ENCODE data around the gene CSF2.
A peak's percentile ranks its signal among the peaks of the same experiment; 100 is the strongest.
"Not testable (repeated sequence)": the region's sequence is repeated elsewhere in the genome, so short reads cannot be mapped to it uniquely, and the experiment has no call there.

Gene CSF2

DNA sequence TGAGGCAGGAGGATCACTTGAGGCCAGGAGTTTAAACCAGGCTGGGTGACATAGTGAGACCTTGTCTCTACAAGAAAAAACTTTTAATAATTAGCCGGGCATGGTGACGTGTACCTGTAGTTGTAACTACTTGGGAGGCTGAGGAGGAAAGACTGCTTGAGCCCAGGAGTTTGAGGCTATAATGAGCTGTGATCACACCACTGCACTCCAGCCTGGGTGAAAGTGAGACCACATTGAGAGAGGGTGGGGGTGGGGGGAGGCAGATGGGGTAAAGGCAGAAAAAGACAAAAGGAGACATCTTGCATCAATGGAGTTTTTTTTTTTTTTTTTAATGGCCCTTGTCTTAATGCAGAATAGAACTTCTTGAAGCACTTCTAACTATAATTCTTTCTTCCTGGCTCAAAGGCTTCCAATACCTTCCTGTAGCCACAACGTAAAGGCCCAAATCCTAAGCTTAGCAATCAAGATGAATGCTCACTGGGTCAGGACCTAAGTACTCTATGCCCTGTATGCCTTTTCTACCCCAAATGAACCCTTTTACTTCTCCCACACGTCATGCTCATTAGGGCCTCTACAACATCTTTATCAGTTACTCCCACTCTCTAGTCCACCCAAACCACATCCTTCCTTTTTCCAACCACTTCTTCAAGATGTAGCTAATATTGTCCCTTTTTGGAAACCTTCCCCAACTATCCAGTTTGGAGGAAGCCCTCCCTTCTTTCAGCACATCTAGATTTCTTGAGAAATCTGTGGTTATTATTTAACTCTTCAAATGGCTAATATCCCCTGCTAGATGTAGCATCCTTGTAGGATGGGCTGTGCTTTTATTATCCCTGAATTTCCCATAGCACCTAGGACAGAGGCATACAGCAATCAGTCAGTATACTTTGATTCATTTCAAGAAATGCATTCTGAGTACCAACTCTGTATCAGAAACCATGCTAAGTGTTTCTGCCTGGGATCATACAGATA is 40.8 kb downstream of the CSF2 start:
- DNase-seq: peak; percentile 47 to 81 (median 65)

DNA sequence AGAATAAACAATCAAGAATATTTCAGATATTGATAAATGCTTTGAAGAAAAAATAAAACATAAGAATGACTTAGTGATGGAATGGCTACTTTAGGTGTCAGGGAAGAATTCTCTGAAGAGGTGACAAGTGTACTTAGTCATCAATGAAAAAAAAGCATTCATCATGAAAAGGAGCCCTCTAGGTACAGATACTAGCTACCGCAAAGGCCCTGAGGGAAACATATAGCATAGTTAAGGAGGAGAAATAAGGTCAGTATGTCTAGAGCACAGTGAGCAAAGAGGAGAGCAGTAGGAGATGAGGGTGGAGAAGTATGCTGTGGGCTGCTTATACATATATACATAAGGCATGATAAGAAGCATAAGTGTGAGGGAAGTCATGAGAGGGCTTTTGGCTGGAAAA is 41.8 kb downstream of the CSF2 start:
- DNase-seq: no peak

DNA sequence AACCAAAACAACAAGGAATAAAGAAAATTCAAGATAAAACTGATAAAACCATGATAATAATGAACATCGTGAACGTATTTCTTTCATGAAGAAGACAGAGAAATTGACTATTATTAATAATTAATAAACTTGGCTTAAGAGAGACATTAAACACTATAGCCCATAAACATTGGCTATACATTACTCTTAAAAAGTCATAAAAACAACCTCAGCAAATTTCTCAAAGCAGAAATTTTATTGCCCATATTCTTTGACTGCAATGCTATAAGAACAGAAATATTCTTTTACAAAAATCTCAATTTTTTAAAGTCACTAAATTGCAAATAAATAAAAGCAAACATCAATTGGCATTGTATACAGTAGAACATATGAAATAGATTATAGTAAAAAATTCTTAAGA is 42.5 kb downstream of the CSF2 start:
- no peak for DNase-seq

DNA sequence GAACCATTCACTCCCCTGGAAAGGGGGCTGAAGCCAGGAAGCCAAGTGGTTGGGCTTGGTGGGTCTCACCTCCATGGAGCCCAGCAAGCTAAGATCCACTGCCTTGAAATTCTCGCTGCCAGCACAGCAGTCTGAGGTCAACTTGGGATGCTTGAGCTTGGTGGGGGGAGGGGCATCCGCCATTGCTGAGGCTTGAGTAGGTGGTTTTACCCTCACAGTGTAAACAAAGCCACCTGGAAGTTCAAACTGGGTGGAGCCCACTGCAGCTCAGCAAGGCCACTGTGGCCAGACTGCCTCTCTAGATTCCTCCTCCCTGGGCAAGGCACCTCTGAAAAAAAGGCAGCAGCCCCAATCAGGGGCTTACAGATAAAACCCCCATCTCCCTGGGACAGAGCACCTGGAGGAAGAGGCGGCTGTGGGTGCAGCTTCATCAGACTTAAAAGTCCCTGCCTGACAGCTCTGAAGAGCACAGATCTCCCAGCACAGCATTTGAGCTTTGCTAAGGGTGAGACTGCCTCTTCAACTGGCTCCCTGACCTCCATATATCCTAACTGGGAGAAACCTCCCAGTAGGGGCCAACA is 43.4 kb downstream of the CSF2 start:
- not testable (repeated sequence) for DNase-seq

DNA sequence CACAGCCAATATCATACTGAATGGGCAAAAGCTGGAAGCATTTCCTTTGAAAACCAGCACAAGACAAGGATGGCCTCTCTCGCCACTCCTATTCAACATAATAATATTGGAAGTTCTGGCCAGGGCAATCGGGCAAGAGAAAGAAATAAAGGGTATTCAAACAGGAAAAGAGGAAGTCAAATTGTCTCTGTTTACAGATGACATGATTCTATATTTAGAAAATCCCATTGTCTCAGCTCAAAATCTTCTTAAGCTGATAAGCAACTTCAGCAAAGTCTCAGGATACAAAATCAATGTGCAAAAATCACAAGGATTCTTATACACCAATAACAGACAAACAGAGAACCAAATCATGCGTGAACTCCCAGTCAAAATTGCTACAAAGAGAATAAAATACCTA is 47.1 kb downstream of the CSF2 start:
- DNase-seq: not testable (repeated sequence)

DNA sequence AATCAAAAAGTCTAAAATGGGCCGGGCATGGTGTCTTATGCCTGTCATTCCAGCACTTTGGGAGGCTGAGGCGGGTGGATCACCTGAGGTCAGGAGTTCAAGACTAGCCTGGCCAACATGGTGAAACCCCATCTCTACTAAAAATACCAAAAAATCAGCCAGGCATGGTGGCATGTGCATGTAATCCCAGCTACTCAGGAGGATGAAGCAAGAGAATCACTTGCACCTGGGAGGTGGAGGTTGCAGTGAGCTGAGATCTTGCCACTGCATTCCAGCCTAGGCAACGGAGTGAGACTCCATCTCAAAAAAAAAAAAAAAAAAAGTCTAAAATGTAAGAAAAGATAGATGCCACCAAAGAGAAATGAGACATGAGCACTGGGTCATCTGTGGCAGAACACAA is 49.4 kb downstream of the CSF2 start:
- DNase-seq: not testable (repeated sequence)

DNA sequence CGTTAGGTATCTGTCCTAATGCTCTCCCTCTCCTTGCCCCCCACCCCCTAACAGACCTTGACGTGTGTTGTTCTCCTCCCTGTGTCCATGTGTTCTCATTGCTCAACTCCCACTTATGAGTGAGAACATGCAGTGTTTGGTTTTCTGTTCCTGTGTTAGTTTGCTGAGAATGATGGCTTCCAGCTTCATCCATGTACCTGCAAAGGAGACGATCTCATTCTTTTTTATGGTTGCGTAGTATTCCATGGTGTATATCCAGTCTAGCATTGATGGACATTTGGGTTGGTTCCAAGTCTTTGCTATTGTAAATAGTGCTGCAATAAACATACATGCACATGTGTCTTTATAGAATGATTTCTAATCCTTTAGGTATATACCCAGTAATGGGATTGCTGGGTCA is 50.0 kb downstream of the CSF2 start:
- not testable (repeated sequence) for DNase-seq
